K562 treated with DMSO at 1 percent for 48 hours (cell line): ENCODE data around the gene ARPP19. TPM values are rescaled to one million over a fixed set of nuclear protein-coding genes. Genes with fewer than 3 reads are reported as not detected.

Experiments used
- total RNA-seq: library from RNA; unstranded; fragments of 300-600 nt; gene quantifications from 2 replicates; pipeline ENCODE4 v1.2.3, GENCODE V29; 2022; ENCODE audit warnings: low replicate concordance; ENCODE audit errors: extremely low read depth

The ARPP19 gene
- not detected in 2 replicates for total RNA-seq

GRCh38 chr15:52568601-52569585 lies at the start of gene ARPP19:
Gene ARPP19, minus strand, starts transcription at chr15:52569030. Its CDS starts 138 bp downstream, at chr15:52568892.

DNA sequence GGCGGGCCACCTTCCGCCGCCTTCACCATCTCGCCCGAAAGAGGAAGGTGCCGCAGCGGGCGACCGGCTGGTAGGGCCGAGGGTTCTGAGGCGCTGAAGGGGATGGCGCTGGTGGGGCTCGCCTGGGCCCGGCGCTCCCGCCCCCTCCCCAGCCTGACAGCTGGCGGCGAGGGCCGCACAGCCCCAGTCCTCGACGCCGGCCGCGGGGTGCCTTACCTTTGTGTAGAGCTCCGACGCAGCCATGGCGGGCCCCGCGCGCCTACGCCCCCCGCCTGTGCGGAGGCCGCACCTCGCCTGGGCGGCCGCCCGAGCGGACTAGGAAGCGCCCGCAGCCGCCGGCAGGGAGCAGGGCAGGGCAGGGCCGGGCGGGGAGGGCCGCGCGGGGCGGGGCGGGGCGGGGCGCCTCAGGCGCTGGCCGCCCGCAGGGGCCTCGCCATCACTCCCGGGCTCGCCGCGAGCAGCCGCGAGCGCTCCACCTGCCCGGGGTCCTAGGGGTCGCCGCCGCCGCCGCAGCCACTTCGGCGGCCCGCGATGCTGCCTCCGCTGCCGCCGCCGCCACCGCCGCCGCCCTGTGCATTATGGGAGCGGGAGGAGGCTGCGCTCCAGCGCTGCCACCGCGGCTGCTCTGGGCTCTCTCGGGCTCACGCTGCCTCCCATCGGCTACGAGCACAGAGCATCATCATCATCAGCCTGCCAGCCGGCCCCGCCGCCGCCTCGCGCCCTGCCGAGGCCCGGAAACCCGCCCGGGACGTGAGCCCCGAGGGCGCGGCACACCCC lies 40.1 kb downstream of the ARPP19 start, which contains the start of gene MYO5A:
Gene MYO5A (minus strand): TSS at position 317 of the 777 bp plus-strand sequence. CDS start 74 bp downstream, at position 243.

Other genes starting within 250 kb of the ARPP19 start
- gene MYO5A, start 40.1 kb downstream of the ARPP19 start, total RNA-seq = not detected in 2 replicates
- gene ATOSA, start 110.4 kb upstream of the ARPP19 start, total RNA-seq = not detected in 2 replicates
- not detected in 2 replicates for gene ONECUT1, start 221.3 kb upstream of the ARPP19 start, total RNA-seq